A549 (cell line): ENCODE results near the gene CTNNA3.

Source experiments
- BHLHE40 ChIP-seq: IDR thresholded peaks from 2 replicates; pipeline ENCODE4 v1.6.1; 2012; ENCODE audit warnings: low read depth, low read length, inconsistent platforms
- EHMT2 ChIP-seq: fragments of 200-600 bp; sonication (generic); IDR thresholded peaks from 2 replicates; pipeline ENCODE4 v1.6.1; 2016; ENCODE audit warnings: antibody characterized with exemption, low read depth, mild to moderate bottlenecking, moderate library complexity
- EP300 ChIP-seq, 2 experiments: fragments of >200 bp; sonication (Bioruptor Twin); formaldehyde crosslinking; IDR thresholded peaks; 2 replicates in 1 of 2; 3 replicates in 1 of 2; pipeline ENCODE4 v1.6.1; 2016 to 2017
- KDM1A ChIP-seq: fragments of 200-600 bp; sonication (generic); IDR thresholded peaks from 2 replicates; pipeline ENCODE4 v1.6.1; 2016; ENCODE audit warnings: low read depth, mild to moderate bottlenecking
- NFE2L2 ChIP-seq: fragments of 150-350 bp; conservative IDR thresholded peaks from 2 replicates; pipeline ENCODE4 v1.6.1; 2014; ENCODE audit warnings: low read length
- REST ChIP-seq: fragments of 200-600 bp; sonication (generic); IDR thresholded peaks from 2 replicates; pipeline ENCODE4 v1.6.1; 2016; ENCODE audit warnings: antibody characterized with exemption, mild to moderate bottlenecking, moderate library complexity
- TF ChIP-seq, protein P1 (sequence below): fragments of >200 bp; sonication (Bioruptor Twin); formaldehyde crosslinking; IDR thresholded peaks from 3 replicates; pipeline ENCODE4 v1.5.1; 2016

- TF ChIP-seq BHLHE40 (no peak), EP300 (IDR thresholded peaks at IDR 0.05) (no peak), NFE2L2 (no peak), EHMT2 (no peak), KDM1A (no peak), REST (no peak)
- TF ChIP-seq, protein P1, sequence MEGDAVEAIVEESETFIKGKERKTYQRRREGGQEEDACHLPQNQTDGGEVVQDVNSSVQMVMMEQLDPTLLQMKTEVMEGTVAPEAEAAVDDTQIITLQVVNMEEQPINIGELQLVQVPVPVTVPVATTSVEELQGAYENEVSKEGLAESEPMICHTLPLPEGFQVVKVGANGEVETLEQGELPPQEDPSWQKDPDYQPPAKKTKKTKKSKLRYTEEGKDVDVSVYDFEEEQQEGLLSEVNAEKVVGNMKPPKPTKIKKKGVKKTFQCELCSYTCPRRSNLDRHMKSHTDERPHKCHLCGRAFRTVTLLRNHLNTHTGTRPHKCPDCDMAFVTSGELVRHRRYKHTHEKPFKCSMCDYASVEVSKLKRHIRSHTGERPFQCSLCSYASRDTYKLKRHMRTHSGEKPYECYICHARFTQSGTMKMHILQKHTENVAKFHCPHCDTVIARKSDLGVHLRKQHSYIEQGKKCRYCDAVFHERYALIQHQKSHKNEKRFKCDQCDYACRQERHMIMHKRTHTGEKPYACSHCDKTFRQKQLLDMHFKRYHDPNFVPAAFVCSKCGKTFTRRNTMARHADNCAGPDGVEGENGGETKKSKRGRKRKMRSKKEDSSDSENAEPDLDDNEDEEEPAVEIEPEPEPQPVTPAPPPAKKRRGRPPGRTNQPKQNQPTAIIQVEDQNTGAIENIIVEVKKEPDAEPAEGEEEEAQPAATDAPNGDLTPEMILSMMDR = no peak
Measured at GRCh38 chr10:67140641-67141040, 555.4 kb downstream of the CTNNA3 start.
